Astrocyte (in vitro differentiated cells and primary cell): ENCODE measurements around the gene PXK. TPM values are rescaled to one million over a fixed set of nuclear protein-coding genes. Genes with fewer than 3 reads are reported as not detected.

Experiments
- DNase-seq: peaks from one replicate; pipeline ENCODE4 v3.0.0-alpha.2; 2010; ENCODE audit warnings: low read depth
- FAIRE-seq: peaks from 2 replicates; lab custom pipeline; 2011; peaks lifted over from hg19 to GRCh38; lab: Jason Lieb, UNC
- H2AFZ ChIP-seq: 2 replicates; pipeline ENCODE4 v1.6.0; 2012; ENCODE audit warnings: low read depth, low read length, inconsistent platforms
- H3K27ac ChIP-seq: 2 replicates; pipeline ENCODE4 v1.5.1; 2011; ENCODE audit warnings: low read depth, low read length, inconsistent platforms
- H3K27me3 ChIP-seq: 2 replicates; pipeline ENCODE4 v1.6.0; 2011; ENCODE audit warnings: low read length, inconsistent platforms; ENCODE audit not compliant: insufficient read depth
- H3K36me3 ChIP-seq: 2 replicates; pipeline ENCODE4 v1.5.1; 2011; ENCODE audit warnings: low read length, inconsistent platforms; ENCODE audit not compliant: insufficient read depth
- H3K4me1 ChIP-seq: 2 replicates; pipeline ENCODE4 v1.5.1; 2011; ENCODE audit warnings: low read length, inconsistent platforms; ENCODE audit not compliant: insufficient read depth
- H3K4me2 ChIP-seq: 2 replicates; pipeline ENCODE4 v1.6.0; 2012; ENCODE audit warnings: low read length, inconsistent platforms
- H3K4me3 ChIP-seq: 2 replicates; pipeline ENCODE4 v1.5.1; 2011; ENCODE audit warnings: low read depth, mild to moderate bottlenecking, low read length, inconsistent platforms; ENCODE audit not compliant: insufficient read depth
- H3K79me2 ChIP-seq: 2 replicates; pipeline ENCODE4 v1.6.0; 2012; ENCODE audit warnings: mild to moderate bottlenecking, low read length, inconsistent platforms; ENCODE audit not compliant: insufficient read depth
- H3K9ac ChIP-seq: 2 replicates; pipeline ENCODE4 v1.6.0; 2012; ENCODE audit warnings: mild to moderate bottlenecking, low read length, inconsistent platforms
- H3K9me3 ChIP-seq: 2 replicates; pipeline ENCODE4 v1.5.1; 2012; ENCODE audit warnings: low read depth, mild to moderate bottlenecking, low read length, inconsistent platforms; ENCODE audit not compliant: insufficient read depth
- H4K20me1 ChIP-seq: 2 replicates; pipeline ENCODE4 v1.6.0; 2012; ENCODE audit warnings: low read length, inconsistent platforms; ENCODE audit not compliant: insufficient read depth
- H3K27ac Mint-ChIP-seq: one replicate; pipeline ENCODE4 v1.8.0; 2021; ENCODE audit warnings: mild to moderate bottlenecking, mixed read lengths; ENCODE audit not compliant: unreplicated experiment
- H3K27me3 Mint-ChIP-seq: one replicate; pipeline ENCODE4 v1.8.0; 2021; ENCODE audit warnings: low read depth, mixed read lengths; ENCODE audit not compliant: unreplicated experiment
- H3K36me3 Mint-ChIP-seq: one replicate; pipeline ENCODE4 v1.8.0; 2021; ENCODE audit warnings: low read depth, mixed read lengths; ENCODE audit not compliant: unreplicated experiment
- H3K4me1 Mint-ChIP-seq: one replicate; pipeline ENCODE4 v1.8.0; 2021; ENCODE audit warnings: low read depth, mixed read lengths; ENCODE audit not compliant: unreplicated experiment
- H3K4me3 Mint-ChIP-seq: one replicate; pipeline ENCODE4 v1.8.0; 2021; ENCODE audit warnings: mild to moderate bottlenecking, moderate library complexity, mixed read lengths; ENCODE audit not compliant: unreplicated experiment
- H3K9me3 Mint-ChIP-seq: one replicate; pipeline ENCODE4 v1.8.0; 2021; ENCODE audit warnings: mild to moderate bottlenecking, mixed read lengths; ENCODE audit not compliant: unreplicated experiment
- CTCF ChIP-seq: IDR thresholded peaks from 2 replicates; pipeline ENCODE4 v1.5.1; 2011; ENCODE audit warnings: low read depth, mild to moderate bottlenecking, inconsistent platforms, low read length, moderate library complexity; ENCODE audit not compliant: insufficient read depth
- EZH2 ChIP-seq: IDR thresholded peaks from 2 replicates; pipeline ENCODE4 v1.6.1; 2012; ENCODE audit warnings: mild to moderate bottlenecking, low read length, inconsistent platforms; ENCODE audit not compliant: insufficient read depth
- total RNA-seq: library from RNA; stranded (reverse); gene quantifications from 2 replicates; pipeline ENCODE4 v1.2.1, GENCODE V29; 2021

Gene PXK
- total RNA-seq, 1 donor from 2014 or later, result 10.5 TPM

- Histone ChIP-seq H3K79me2 (no peaks in the 10 kb centered on the region), H3K4me3 (no peak overlapping the region), H3K36me3 (no peaks in the 10 kb centered on the region), H3K27me3 (peaks cover 12% of the 10 kb centered on the region), H3K27ac (no peak overlapping the region), H3K9ac (no peak overlapping the region), H3K4me2 (no peak overlapping the region), H3K9me3 (no peaks in the 10 kb centered on the region), H3K4me1 (no peaks in the 10 kb centered on the region), H2AFZ (no peak overlapping the region), H4K20me1 (no peaks in the 10 kb centered on the region)
- Mint-ChIP-seq H3K9me3 (peaks cover 6% of the 10 kb centered on the region), H3K36me3 (no peaks in the 10 kb centered on the region), H3K27ac (no peak overlapping the region), H3K27me3 (peaks cover 22% of the 10 kb centered on the region), H3K4me1 (no peaks in the 10 kb centered on the region), H3K4me3 (no peak overlapping the region)
- TF ChIP-seq CTCF (no peak), EZH2 (no peak)
- FAIRE-seq, result no peak
- no peak for DNase-seq
Measured at GRCh38 chr3:58299075-58299474, 33.6 kb upstream of the PXK start.

- Mint-ChIP-seq H3K27ac (no peak overlapping the region), H3K4me1 (no peaks in the 10 kb centered on the region), H3K27me3 (peaks cover 22% of the 10 kb centered on the region), H3K36me3 (no peaks in the 10 kb centered on the region), H3K4me3 (no peak overlapping the region), H3K9me3 (peaks cover 6% of the 10 kb centered on the region)
- Histone ChIP-seq H3K4me2 (no peak overlapping the region), H3K27me3 (peaks cover 12% of the 10 kb centered on the region), H3K4me1 (no peaks in the 10 kb centered on the region), H2AFZ (no peak overlapping the region), H4K20me1 (no peaks in the 10 kb centered on the region), H3K36me3 (no peaks in the 10 kb centered on the region), H3K9ac (no peak overlapping the region), H3K27ac (no peak overlapping the region), H3K4me3 (no peak overlapping the region), H3K9me3 (no peaks in the 10 kb centered on the region), H3K79me2 (no peaks in the 10 kb centered on the region)
- FAIRE-seq (no peak), DNase-seq (no peak)
- TF ChIP-seq EZH2 (no peak), CTCF (peak; percentile 54)
Measured at GRCh38 chr3:58299839-58300516, 32.7 kb upstream of the PXK start.
